ENCODE data around the gene SMARCC2. TPM values are rescaled to one million over a fixed set of nuclear protein-coding genes. Genes with fewer than 3 reads are reported as not detected.

Gene SMARCC2
- total RNA-seq, 1 donor from 2014 or later = 80.0 TPM

GRCh38 chr12:56152756-56153677 lies 36.3 kb downstream of the SMARCC2 start:
- DNase-seq (ENCODE audit: low read depth) = peak; percentile 26

- DNase-seq (ENCODE audit: low read depth) = peak; percentile 96
Measured at GRCh38 chr12:56152132-56152755, 37.0 kb downstream of the SMARCC2 start, which contains the start of gene MYL6B. TSS of gene MYL6B (plus strand) at chr12:56152587. CDS start at chr12:56153919, 1,332 bp downstream.

GRCh38 chr12:56151672-56152131 lies 37.6 kb downstream of the SMARCC2 start:
- peak; percentile 26 for DNase-seq (ENCODE audit: low read depth)

DNA sequence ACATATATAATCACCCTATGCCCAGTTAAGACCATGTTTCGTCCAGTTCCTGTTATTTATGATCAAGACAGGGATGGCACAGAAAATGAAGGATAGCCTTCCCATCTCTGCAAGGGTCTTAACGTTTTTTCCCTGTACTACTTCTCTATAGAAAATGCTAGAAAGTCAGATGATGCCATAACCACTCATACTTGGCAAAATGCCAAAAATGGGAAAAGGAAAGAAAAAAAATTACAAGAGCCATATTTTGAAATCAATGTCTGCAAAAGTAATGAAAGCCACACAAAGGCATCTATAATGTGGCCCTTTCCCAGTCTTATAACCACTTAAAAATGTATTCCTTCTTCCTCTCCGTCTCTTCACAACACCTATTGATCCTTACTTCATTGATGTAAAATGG lies 38.7 kb downstream of the SMARCC2 start:
- DNase-seq (ENCODE audit: low read depth) = peak; percentile 16

DNA sequence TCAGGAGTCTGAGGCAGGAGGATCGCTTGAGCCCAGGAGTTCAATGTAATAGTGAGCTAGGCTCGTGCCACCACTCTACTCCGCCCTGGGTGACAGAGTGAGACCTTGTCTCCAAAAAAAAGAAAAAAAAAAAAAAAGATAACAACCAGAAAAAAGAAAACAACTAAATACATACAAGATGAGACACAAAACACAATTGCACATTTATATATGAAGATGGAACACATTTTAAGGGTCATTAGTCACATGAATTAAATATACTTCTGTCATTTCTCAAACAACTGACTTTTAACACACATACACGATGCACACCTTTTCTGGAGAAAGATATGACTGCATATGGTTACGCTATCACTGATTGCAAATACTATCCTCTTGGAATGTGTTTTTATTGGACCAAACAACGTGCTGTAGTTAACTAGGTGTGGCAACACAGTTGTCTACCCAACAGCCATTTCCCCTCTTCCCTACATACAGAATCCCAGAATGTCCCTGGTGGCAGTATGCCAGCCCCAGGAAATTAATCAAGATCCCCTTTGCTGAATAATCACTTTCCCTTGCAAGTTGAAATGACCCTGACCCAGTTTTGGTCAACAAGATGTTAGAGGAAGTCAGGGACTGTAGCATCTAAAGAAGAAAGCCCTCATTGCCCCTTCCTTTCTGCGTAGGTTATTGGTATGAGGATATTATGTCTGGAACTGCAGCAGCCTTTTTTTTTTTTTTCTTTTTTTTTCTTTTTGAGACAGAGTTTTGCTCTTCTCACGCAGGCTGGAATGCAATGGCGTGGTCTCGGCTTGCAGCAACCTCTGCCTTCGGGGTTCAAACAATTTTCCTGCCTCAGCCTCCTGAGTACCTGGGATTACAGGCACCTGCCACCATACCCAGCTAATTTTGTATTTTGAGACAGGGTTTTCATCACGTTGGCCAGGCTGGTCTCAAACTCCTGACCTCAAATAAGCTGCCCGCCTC lies 42.5 kb downstream of the SMARCC2 start:
- no peak for DNase-seq (ENCODE audit: low read depth)

DNA sequence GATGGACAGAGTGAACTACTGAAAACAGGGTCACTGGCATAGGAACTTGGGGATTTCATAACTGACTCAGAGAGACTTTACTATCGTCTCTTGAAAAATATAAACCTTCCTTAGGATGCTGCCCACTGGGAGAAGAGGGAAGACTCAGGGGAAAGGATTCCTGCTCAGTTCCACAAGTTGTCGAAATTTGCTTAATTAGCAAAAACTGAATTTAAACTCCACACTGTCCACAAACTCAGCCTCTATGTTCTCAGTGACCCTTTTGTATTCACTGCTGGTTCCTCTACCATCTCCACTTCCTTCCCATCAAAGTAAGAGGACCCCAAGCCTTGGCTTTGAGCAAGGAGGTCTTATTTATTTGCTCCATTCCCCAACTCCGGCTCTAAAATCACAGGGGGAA lies 44.1 kb downstream of the SMARCC2 start:
- no peak for DNase-seq (ENCODE audit: low read depth)

GRCh38 chr12:56143870-56144269 lies 45.4 kb downstream of the SMARCC2 start:
- no peak for DNase-seq (ENCODE audit: low read depth)

GRCh38 chr12:56143217-56143616 lies 46.1 kb downstream of the SMARCC2 start:
- no peak for DNase-seq (ENCODE audit: low read depth)

- no peak for DNase-seq (ENCODE audit: low read depth)
Measured at GRCh38 chr12:56141946-56142784, 47.1 kb downstream of the SMARCC2 start.

- DNase-seq (ENCODE audit: low read depth) = no peak
Measured at GRCh38 chr12:56137853-56138571, 51.3 kb downstream of the SMARCC2 start.

DNA sequence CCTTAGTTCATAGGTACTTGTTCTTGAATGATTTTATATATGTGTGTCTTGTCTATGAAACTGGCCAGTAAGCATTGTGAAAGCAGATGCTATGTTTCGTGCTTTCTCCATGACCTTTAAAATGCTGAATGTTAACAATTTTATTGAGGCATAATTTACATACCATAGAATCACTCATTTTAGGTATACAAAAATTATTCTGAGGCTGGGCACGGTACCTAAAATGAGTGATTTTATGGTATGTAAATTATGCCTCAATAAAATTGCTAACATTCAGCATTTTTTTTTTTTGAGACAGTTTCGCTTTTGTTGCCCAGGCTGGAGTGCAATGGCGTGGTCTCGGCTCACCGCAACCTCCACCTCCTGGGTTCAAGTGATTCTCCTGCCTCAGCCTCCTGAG lies 54.4 kb downstream of the SMARCC2 start:
- DNase-seq (ENCODE audit: low read depth) = no peak

- DNase-seq (ENCODE audit: low read depth) = no peak
Measured at GRCh38 chr12:56130876-56131275, 58.4 kb downstream of the SMARCC2 start.

DNA sequence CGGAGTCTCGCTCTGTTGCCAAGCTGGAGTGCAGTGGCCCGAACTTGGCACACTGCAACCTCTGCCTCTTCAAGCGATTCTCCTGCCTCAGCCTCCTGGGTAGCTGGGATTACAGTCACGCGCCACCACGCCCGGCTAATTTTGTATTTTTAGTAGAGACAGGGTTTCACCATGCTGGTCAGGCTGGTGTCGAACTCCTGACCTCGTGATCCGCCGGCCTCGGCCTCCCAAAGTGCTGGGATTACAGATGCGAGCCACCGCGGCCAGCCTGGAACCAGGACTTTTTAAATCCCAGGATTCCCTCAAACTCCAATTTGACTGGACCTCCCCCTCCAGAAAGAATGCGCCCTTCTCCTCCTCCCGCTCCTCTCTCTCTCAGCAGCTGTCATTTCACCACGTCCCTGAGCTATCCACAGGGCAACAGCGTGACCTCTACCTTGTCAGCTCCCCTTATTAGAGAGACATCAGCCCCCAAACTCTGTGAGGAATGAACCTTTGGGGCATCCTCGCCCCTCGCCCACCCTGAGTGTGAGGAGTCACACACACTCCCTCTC lies 59.3 kb downstream of the SMARCC2 start:
- DNase-seq (ENCODE audit: low read depth) = peak; percentile 64

- DNase-seq (ENCODE audit: low read depth) = peak; percentile 63
Measured at GRCh38 chr12:56129206-56129941, 59.9 kb downstream of the SMARCC2 start.

DNA sequence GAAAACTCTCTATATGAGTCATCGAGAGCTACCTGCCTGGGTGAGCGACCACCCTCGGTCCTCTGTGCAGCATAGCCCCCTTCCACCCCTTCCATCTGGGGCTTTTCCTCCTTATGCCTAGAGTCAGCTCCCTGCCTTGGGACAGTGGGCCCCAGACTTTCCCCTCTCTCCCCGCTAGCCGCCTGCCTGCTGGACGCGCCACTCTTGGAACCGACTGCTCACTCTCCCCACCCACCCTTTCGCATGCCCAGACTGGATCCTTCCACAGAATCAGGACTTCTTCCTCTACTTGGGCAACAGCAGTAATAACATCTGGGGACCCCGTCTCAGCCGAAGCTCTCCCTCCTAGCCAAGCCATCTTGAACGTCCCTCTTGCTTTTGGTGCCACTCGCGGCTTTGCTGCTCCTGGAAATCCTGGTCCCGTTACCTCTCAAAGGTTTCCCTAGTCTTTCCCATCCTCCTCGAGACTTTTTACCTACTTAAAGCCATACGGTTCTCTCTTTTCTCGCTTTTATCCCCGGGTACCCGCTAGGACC lies 60.5 kb downstream of the SMARCC2 start:
- peak; percentile 28 for DNase-seq (ENCODE audit: low read depth)

DNA sequence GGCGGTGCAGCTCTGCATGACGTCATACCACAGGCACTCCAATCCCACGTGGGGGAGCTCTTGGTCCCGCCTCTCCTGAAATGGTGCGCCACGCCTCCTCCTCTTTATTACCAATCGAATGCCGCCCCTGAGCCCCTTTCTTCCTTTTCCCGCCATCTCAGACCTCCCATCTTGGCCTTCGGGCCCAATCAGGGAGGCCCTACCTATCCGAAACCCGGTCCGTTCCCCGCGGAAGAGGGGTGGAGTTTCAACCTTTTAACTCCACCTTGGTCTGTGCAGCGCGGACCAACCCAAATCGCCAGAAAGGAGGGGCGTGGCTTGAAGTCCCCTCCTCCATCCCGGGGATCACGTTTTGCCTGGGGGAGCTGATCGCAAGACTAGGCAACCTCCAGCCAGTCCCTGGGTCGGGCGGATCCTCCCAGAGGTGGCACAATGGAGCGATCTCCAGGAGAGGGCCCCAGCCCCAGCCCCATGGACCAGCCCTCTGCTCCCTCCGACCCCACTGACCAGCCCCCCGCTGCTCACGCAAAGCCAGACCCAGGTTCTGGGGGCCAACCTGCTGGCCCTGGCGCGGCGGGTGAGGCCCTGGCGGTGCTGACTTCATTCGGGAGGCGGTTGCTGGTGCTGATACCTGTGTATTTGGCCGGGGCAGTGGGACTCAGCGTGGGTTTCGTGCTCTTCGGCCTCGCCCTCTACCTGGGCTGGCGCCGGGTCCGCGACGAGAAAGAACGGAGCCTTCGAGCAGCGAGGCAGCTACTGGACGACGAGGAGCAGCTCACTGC lies 61.2 kb downstream of the SMARCC2 start, which contains the start of gene ESYT1:
TSS of gene ESYT1 (plus strand) at position 380 of the 782 bp plus-strand sequence. CDS start at position 433, 53 bp downstream.
- DNase-seq (ENCODE audit: low read depth) = peak; percentile 100

DNA sequence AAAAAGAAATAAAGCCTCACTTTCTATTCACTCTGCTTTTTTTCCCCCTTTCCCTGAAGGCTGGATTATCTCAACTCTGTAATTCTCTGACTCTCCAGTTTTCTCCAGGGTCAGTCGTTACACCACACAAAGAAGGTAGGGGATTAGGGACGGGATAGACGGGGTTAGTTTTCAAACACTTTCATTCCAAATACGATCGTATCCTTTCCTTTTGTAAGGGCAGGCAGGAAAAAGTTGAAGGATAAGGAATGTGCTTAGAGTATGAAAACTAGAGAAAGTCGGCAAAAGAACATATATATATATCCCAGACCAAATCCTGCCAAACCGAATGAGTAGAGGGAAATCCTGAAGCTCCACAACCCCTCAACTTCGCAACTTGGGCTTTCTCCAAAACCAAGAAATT lies 61.8 kb downstream of the SMARCC2 start:
- DNase-seq (ENCODE audit: low read depth) = no peak

Data from myocyte (in vitro differentiated cells).